HepG2 (cell line): ENCODE data around the gene FGFR3. TPM values are rescaled to one million over a fixed set of nuclear protein-coding genes. Genes with fewer than 3 reads are reported as not detected.
A peak's percentile ranks its signal among the peaks of the same experiment; 100 is the strongest.

ENCODE experiments used
- AHR ChIP-seq: IDR thresholded peaks from 2 replicates; pipeline ENCODE4 v1.6.1; 2018; ENCODE audit warnings: missing genetic modification reagents, missing compliant biosample characterization
- ARHGAP35 ChIP-seq: sonication (generic); formaldehyde crosslinking; IDR thresholded peaks from 2 replicates; pipeline ENCODE4 v1.9.0; 2022; ENCODE audit warnings: mild to moderate bottlenecking, inconsistent platforms, moderate library complexity, missing genetic modification reagents, borderline replicate concordance
- CTCF ChIP-seq: sonication (generic); formaldehyde crosslinking; IDR thresholded peaks from 2 replicates; pipeline ENCODE4 v1.5.0; 2020; ENCODE audit warnings: mild to moderate bottlenecking, missing genetic modification reagents, moderate library complexity
- ELF3 ChIP-seq: IDR thresholded peaks from 2 replicates; pipeline ENCODE4 v1.6.1; 2016; ENCODE audit warnings: missing genetic modification reagents, missing compliant biosample characterization
- HHEX ChIP-seq: IDR thresholded peaks from 2 replicates; pipeline ENCODE4 v1.6.1; 2016; ENCODE audit warnings: control low read depth
- HNRNPUL1 ChIP-seq: fragments of 200-400 bp; formaldehyde crosslinking; IDR thresholded peaks from 2 replicates; pipeline ENCODE4 v1.6.1; 2017; ENCODE audit warnings: low read depth, mild to moderate bottlenecking, low read length, moderate library complexity
- HOXA3 ChIP-seq: sonication (generic); formaldehyde crosslinking; IDR thresholded peaks from 2 replicates; pipeline ENCODE4 v1.5.0; 2020; ENCODE audit warnings: missing genetic modification reagents
- JUND ChIP-seq: sonication (generic); formaldehyde crosslinking; IDR thresholded peaks from 2 replicates; pipeline ENCODE4 v1.8.0; 2022; ENCODE audit warnings: mild to moderate bottlenecking, missing genetic modification reagents
- KLF6 ChIP-seq: IDR thresholded peaks from 2 replicates; pipeline ENCODE4 v1.8.0; 2016; ENCODE audit warnings: missing biosample characterization, missing genetic modification reagents
- MYC ChIP-seq: sonication (generic); formaldehyde crosslinking; IDR thresholded peaks from 2 replicates; pipeline ENCODE4 v1.9.0; 2021; ENCODE audit warnings: missing genetic modification reagents, borderline replicate concordance
- MYNN ChIP-seq: sonication (generic); formaldehyde crosslinking; IDR thresholded peaks from 2 replicates; pipeline ENCODE4 v1.4.0; 2020; ENCODE audit warnings: mild to moderate bottlenecking, low read depth, missing genetic modification reagents
- PAX8 ChIP-seq: sonication (generic); formaldehyde crosslinking; IDR thresholded peaks from 2 replicates; pipeline ENCODE4 v1.8.0; 2022; ENCODE audit warnings: mild to moderate bottlenecking, missing genetic modification reagents, borderline replicate concordance
- SMC3 ChIP-seq: IDR thresholded peaks from 2 replicates; pipeline ENCODE4 v1.6.1; 2011; ENCODE audit warnings: low read length, improper control_type of control experiment
- SOX6 ChIP-seq, 2 experiments: fragments of 450-650 bp in 1 of 2; sonication (generic) in 1 of 2; formaldehyde crosslinking in 1 of 2; IDR thresholded peaks; 2 replicates each; pipeline versions ENCODE4 v1.4.0 to v1.6.1; 2017 to 2020; ENCODE audit warnings: antibody characterized with exemption in 1 of 2, mild to moderate bottlenecking in 1 of 2, missing genetic modification reagents in 1 of 2
- ZBTB38 ChIP-seq: sonication (generic); formaldehyde crosslinking; IDR thresholded peaks from 2 replicates; pipeline ENCODE4 v1.5.1; 2020; ENCODE audit warnings: mild to moderate bottlenecking, missing genetic modification reagents
- ZBTB7A ChIP-seq: sonication (generic); formaldehyde crosslinking; IDR thresholded peaks from 2 replicates; pipeline ENCODE4 v1.8.0; 2022; ENCODE audit warnings: mild to moderate bottlenecking, missing genetic modification reagents
- ZEB1 ChIP-seq: IDR thresholded peaks from 2 replicates; pipeline ENCODE4 v1.6.1; 2012; ENCODE audit warnings: mild to moderate bottlenecking, low read depth, inconsistent platforms; ENCODE audit not compliant: insufficient replicate concordance
- ZNF317 ChIP-seq: sonication (generic); formaldehyde crosslinking; IDR thresholded peaks from 2 replicates; pipeline ENCODE4 v1.5.0; 2020; ENCODE audit warnings: mild to moderate bottlenecking, missing genetic modification reagents
- ZNF382 ChIP-seq: sonication (generic); formaldehyde crosslinking; IDR thresholded peaks from 2 replicates; pipeline ENCODE4 v1.5.0; 2020; ENCODE audit warnings: missing genetic modification reagents, mild to moderate bottlenecking, borderline replicate concordance
- ZNF383 ChIP-seq: sonication (generic); formaldehyde crosslinking; IDR thresholded peaks from 2 replicates; pipeline ENCODE4 v1.4.0; 2020; ENCODE audit warnings: missing genetic modification reagents, mild to moderate bottlenecking, borderline replicate concordance
- ZNF543 ChIP-seq: sonication (generic); formaldehyde crosslinking; IDR thresholded peaks from 2 replicates; pipeline ENCODE4 v1.4.0; 2020; ENCODE audit warnings: mild to moderate bottlenecking, missing genetic modification reagents
- ZNF569 ChIP-seq: sonication (generic); formaldehyde crosslinking; IDR thresholded peaks from 2 replicates; pipeline ENCODE4 v1.5.0; 2020; ENCODE audit warnings: mild to moderate bottlenecking, missing genetic modification reagents, moderate library complexity, borderline replicate concordance
- ZNF75D ChIP-seq: sonication (generic); formaldehyde crosslinking; IDR thresholded peaks from 2 replicates; pipeline ENCODE4 v1.8.1; 2023; ENCODE audit warnings: missing genetic modification reagents, mild to moderate bottlenecking, borderline replicate concordance
- ZNF878 ChIP-seq: sonication (generic); formaldehyde crosslinking; IDR thresholded peaks from 2 replicates; pipeline ENCODE4 v1.8.1; 2023; ENCODE audit warnings: mild to moderate bottlenecking, missing genetic modification reagents, moderate library complexity
- ZSCAN31 ChIP-seq: sonication (generic); formaldehyde crosslinking; IDR thresholded peaks from 2 replicates; pipeline ENCODE4 v1.5.0; 2020; ENCODE audit warnings: low read depth, mild to moderate bottlenecking, missing genetic modification reagents
- polyA plus RNA-seq, 8 experiments: library from polyadenylated mRNA; depleted of rRNA in 3 of 8; stranded (reverse) in 7 of 8; unstranded in 1 of 8; fragments of >200 nt; fragmentation: Illumina TruSeq in 4 of 8; extraction: Trizol in 4 of 8; gene quantifications; 2 replicates each; pipeline versions ENCODE4 v1.2.1 to v1.2.3, GENCODE V29; 2011 to 2016; ENCODE audit warnings: low read depth in 4 of 8, missing spikeins in 1 of 8, mixed read lengths in 1 of 8; ENCODE audit not compliant: insufficient read depth in 1 of 8
- total RNA-seq, 5 experiments: library from RNA; depleted of rRNA; stranded (reverse); fragments of >200 nt; fragmentation: Illumina TruSeq; extraction: Trizol; gene quantifications; 2 replicates each; pipeline ENCODE4 v1.2.3, GENCODE V29; 2016; ENCODE audit warnings: low read depth in 1 of 5
- TF ChIP-seq, protein P1 (sequence below): IDR thresholded peaks from 2 replicates; pipeline ENCODE4 v1.6.1; 2016; ENCODE audit warnings: low read depth, control low read depth

FGFR3 gene
- total and polyA plus RNA-seq, 2 of the 13 experiments (the other 11 are each of a cell fraction or from before 2014, with no cell fraction given), result 103 to 109 TPM

DNA sequence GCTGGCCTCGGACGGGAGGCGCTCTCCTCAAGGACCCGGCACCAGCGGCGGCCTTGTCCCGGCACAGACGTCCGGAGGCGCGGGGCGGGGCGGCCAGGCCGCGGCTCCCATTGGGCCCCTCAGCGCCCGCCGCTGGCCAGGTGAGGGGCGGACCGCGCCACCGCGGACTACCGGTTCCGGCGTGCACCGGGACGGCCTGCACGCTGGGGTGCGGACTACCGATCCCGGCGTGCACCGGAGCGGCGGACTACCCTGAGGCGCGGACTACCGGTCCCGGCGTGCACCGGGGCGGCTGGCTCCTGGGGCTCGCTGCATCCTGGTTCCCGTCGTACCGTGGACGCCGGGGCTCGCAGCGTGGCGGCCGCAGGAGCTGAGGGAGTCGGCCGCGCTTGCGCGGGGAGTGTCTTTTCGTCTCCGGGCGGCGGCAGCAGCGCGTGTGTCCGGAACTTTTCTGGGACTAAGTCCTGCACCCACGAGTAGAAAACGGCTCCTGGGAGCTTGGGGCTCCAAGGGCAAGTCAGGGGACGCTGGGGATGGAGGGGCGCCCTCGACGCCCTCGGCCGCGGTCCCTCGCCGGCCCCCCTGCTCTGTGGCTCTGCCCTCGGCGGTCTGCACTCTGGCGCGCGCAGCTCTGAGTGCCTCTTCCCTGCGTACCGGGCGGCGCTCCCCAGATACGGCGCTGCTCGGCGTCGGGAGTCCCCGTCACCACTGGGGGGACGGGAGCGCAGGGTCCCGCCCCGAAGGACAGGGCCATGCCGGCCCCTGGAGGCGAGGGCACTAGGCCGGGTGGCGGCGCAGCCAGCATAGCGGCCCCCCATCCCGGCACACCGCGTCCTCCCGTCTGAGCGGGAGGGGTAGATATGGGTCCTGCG lies 63.2 kb downstream of the FGFR3 start, which contains the start of gene LETM1 (continued):
- TF ChIP-seq PAX8 (CRISPR knock-in tag) (no peak), KLF6 (no peak), MYNN (CRISPR knock-in tag) (peak; percentile 58), ZSCAN31 (peak; percentile 26; the same call in 1 of the 2 replicates), ZEB1 (peak; percentile 73), ARHGAP35 (no peak), ZNF75D (CRISPR knock-in tag) (no peak), ZBTB7A (CRISPR knock-in tag) (peak; percentile 44; the same call in 1 of the 2 replicates), ZNF878 (CRISPR knock-in tag) (no peak; the same call in 1 of the 2 replicates), ZBTB38 (peak; percentile 80), ZNF382 (no peak), ZNF569 (CRISPR knock-in tag) (no peak), SOX6 (IDR thresholded peaks at IDR 0.05) (no peak), SOX6 (CRISPR knock-in tag; IDR thresholded peaks at IDR 0.05) (peak; percentile 45), ZNF317 (no peak), SMC3 (no peak), AHR (CRISPR knock-in tag) (no peak), ZNF383 (CRISPR knock-in tag) (no peak), HHEX (CRISPR knock-in tag) (no peak), ZNF543 (CRISPR knock-in tag) (peak; percentile 52), CTCF (peak; percentile 47; the same call in 1 of the 2 replicates), HOXA3 (CRISPR knock-in tag) (peak; percentile 92), MYC (peak; percentile 79; the same call in 1 of the 2 replicates), HNRNPUL1 (no peak), ELF3 (CRISPR knock-in tag) (peak; percentile 83), JUND (no peak)
- TF ChIP-seq, protein P1, sequence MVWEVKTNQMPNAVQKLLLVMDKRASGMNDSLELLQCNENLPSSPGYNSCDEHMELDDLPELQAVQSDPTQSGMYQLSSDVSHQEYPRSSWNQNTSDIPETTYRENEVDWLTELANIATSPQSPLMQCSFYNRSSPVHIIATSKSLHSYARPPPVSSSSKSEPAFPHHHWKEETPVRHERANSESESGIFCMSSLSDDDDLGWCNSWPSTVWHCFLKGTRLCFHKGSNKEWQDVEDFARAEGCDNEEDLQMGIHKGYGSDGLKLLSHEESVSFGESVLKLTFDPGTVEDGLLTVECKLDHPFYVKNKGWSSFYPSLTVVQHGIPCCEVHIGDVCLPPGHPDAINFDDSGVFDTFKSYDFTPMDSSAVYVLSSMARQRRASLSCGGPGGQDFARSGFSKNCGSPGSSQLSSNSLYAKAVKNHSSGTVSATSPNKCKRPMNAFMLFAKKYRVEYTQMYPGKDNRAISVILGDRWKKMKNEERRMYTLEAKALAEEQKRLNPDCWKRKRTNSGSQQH (CRISPR knock-in tag), result peak; percentile 91
